ENCODE data around the gene MBP. TPM values are rescaled to one million over a fixed set of nuclear protein-coding genes. Genes with fewer than 3 reads are reported as not detected.

MBP gene
- polyA plus RNA-seq, 1 experiment = 5.3 TPM

GRCh38 chr18:77105680-77106079, 26.9 kb downstream of the MBP start:
- H3K27ac ChIP-seq (ENCODE audit: low read depth, low read length) = no peak overlapping the region
- no peak for DNase-seq (ENCODE audit: low read depth, low spot score)
- no peak overlapping the region for H3K4me3 ChIP-seq (ENCODE audit: low read depth, low read length)
- CTCF ChIA-PET = interaction anchor here (0.6 to 0.7 kb wide), 3 partner anchors 103 to 122 kb away, joined by 3 to 8 read pairs (median 4); no protein-coding TSS in a partner anchor
- peaks cover 2% of the 10 kb centered on the region; the same call in 1 of the 2 replicates for H3K9me3 ChIP-seq (ENCODE audit: control insufficient read depth, insufficient read depth, low read length)
- TF ChIP-seq CTCF (IDR thresholded peaks at IDR 0.05; ENCODE audit: low read depth, low read length) = no peak
- POLR2A ChIA-PET = no interaction called here
- H3K27me3 ChIP-seq (ENCODE audit: control insufficient read depth, insufficient read depth, low read length) = no peaks in the 10 kb centered on the region

GRCh38 chr18:77105028-77105427, 27.6 kb downstream of the MBP start:
- ChIA-PET POLR2A (no interaction called here), CTCF (interaction anchor here (0.7 kb wide), 1 partner anchor 117 kb away, joined by 3 read pairs; no protein-coding TSS in a partner anchor)
- Histone ChIP-seq H3K27me3 (ENCODE audit: control insufficient read depth, insufficient read depth, low read length) (no peaks in the 10 kb centered on the region), H3K27ac (ENCODE audit: low read depth, low read length) (no peak overlapping the region), H3K4me3 (ENCODE audit: low read depth, low read length) (no peak overlapping the region), H3K9me3 (ENCODE audit: control insufficient read depth, insufficient read depth, low read length) (peaks cover 2% of the 10 kb centered on the region; the same call in 1 of the 2 replicates)
- no peak for DNase-seq (ENCODE audit: low read depth, low spot score)
- TF ChIP-seq CTCF (IDR thresholded peaks at IDR 0.05; ENCODE audit: low read depth, low read length) = no peak

- peak overlapping the region; percentile 94 for H3K27ac ChIP-seq (ENCODE audit: low read depth, low read length)
- no peak for DNase-seq (ENCODE audit: low read depth, low spot score)
- CTCF ChIA-PET = interaction anchor here (0.7 kb wide), 1 partner anchor 49 kb away, joined by 3 read pairs; no protein-coding TSS in a partner anchor
- TF ChIP-seq CTCF (IDR thresholded peaks at IDR 0.05; ENCODE audit: low read depth, low read length) = no peak
- no peaks in the 10 kb centered on the region for H3K27me3 ChIP-seq (ENCODE audit: control insufficient read depth, insufficient read depth, low read length)
- H3K9me3 ChIP-seq (ENCODE audit: control insufficient read depth, insufficient read depth, low read length) = peaks cover 7% of the 10 kb centered on the region; the same call in 1 of the 2 replicates
- POLR2A ChIA-PET = no interaction called here
- no peak overlapping the region for H3K4me3 ChIP-seq (ENCODE audit: low read depth, low read length)
Observed at GRCh38 chr18:77103991-77104531, 28.5 kb downstream of the MBP start.

GRCh38 chr18:77103187-77103850, 29.3 kb downstream of the MBP start:
- ChIA-PET POLR2A (interaction anchor here (2.0 kb wide), 2 partner anchors 31 to 36 kb away, joined by 8 to 17 read pairs; no protein-coding TSS in a partner anchor), CTCF (interaction anchor here (0.7 kb wide), 1 partner anchor 48 kb away, joined by 3 read pairs; no protein-coding TSS in a partner anchor)
- H3K9me3 ChIP-seq (ENCODE audit: control insufficient read depth, insufficient read depth, low read length) = peaks cover 7% of the 10 kb centered on the region; the same call in 1 of the 2 replicates
- no peak for DNase-seq (ENCODE audit: low read depth, low spot score)
- no peak for TF ChIP-seq CTCF (IDR thresholded peaks at IDR 0.05; ENCODE audit: low read depth, low read length)
- H3K27me3 ChIP-seq (ENCODE audit: control insufficient read depth, insufficient read depth, low read length) = no peaks in the 10 kb centered on the region
- no peak overlapping the region for H3K4me3 ChIP-seq (ENCODE audit: low read depth, low read length)
- peak overlapping the region; percentile 94 for H3K27ac ChIP-seq (ENCODE audit: low read depth, low read length)

All from AG04450 (cell line).